T1000 (cell line): ENCODE data around the gene TSPYL1.
"Not testable (repeated sequence)": the region's sequence is repeated elsewhere in the genome, so short reads cannot be mapped to it uniquely, and the experiment has no call there.

Experiments
- DNase-seq: peaks from one replicate; lab custom pipeline; 2025; ENCODE audit warnings: mixed read lengths; lab: John Stamatoyannopoulos, UW

Gene TSPYL1

GRCh38 chr6:116298273-116298672 lies 18.5 kb upstream of the TSPYL1 start:
- DNase-seq = no peak

- no peak for DNase-seq
These were observed 12.8 kb upstream of the TSPYL1 start for GRCh38 chr6:116292553-116292952.

DNA sequence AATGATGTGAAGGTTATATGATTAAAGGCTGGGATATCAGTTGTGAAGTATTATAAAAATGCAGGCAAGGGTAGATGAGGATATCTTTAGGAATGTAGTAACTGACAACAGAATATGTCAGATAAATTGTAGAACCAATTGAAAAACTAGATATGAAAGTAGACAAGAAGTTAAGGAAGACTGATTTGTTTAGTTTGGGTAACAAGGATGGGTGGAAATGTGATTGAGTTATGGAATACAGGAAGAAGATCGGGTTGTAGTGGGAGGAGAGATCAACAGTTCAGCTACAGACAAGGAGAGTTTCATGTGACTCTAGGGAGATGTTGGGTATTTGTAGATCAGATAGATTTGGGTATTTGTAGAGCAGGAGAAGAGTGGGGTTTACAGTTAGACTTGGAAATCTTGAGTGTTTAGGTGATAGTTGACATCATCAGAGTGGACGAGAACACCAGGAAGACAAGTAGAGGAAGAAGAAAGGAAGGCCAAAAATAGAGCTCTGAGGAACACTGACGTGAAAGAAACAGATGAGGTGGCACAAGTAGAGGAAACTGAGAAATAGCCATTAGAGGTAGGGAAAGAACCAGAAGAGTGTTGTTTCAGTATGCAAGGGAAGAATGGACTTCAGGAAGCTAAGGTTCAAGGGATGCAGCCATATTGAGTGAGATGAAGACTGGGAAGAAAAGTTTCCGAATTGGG lies 12.1 kb upstream of the TSPYL1 start:
- DNase-seq = no peak

DNA sequence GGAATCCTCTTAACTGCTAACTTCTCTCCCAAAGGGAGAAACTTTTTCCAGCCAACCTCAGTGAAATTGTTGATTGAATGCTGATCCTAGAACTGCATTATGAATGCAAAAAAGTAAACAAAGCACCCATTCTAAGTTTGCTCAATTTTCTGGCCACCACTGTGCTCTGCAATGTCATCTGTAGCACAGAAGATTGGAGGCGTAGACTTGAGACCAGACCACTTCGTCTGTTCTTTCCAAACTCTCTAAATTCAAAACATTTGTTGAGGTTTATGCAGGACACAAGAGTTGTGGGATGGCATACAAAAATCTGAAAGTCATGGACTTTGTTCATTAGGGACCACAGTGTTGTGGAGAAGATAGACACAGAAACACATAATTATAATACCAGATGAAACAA lies 11.1 kb upstream of the TSPYL1 start:
- no peak for DNase-seq

GRCh38 chr6:116289876-116290275 lies 10.1 kb upstream of the TSPYL1 start:
- no peak for DNase-seq

- DNase-seq = no peak
These were observed 8.1 kb upstream of the TSPYL1 start for GRCh38 chr6:116287689-116288282.

DNA sequence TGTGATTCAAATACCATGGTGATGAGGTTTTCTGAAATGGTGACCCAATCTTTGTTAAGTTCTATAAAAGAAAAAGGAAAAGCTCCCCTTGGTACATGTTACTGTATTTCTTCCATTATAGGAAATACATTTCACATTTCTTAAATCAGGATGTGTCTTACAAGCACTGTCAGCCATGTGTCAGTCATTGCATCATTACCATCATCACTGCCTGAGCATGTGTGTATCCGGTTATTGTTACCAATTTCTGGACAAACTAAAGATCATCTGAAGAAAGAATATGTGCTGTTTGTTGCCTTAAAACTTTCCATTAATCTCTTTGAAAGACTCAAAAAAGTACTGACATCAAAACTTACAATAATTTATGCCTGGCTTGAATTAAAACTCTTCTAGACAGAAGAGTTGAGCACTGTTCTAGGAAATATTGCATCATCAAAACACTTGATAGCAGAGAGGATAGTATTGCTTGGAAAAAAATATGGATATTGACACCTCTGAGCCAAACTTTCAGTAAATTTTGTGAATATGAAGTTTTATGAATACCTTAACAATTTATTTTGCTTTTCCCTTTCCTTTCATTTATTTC lies 7.1 kb upstream of the TSPYL1 start:
- DNase-seq = no peak

- not testable (repeated sequence) for DNase-seq
These were observed 5.3 kb upstream of the TSPYL1 start for GRCh38 chr6:116284984-116285383.

GRCh38 chr6:116283191-116283590 lies 3.5 kb upstream of the TSPYL1 start:
- DNase-seq = no peak

GRCh38 chr6:116282698-116283097 lies 3.0 kb upstream of the TSPYL1 start:
- no peak for DNase-seq

GRCh38 chr6:116280933-116281316 lies 1.2 kb upstream of the TSPYL1 start:
- no peak for DNase-seq

DNA sequence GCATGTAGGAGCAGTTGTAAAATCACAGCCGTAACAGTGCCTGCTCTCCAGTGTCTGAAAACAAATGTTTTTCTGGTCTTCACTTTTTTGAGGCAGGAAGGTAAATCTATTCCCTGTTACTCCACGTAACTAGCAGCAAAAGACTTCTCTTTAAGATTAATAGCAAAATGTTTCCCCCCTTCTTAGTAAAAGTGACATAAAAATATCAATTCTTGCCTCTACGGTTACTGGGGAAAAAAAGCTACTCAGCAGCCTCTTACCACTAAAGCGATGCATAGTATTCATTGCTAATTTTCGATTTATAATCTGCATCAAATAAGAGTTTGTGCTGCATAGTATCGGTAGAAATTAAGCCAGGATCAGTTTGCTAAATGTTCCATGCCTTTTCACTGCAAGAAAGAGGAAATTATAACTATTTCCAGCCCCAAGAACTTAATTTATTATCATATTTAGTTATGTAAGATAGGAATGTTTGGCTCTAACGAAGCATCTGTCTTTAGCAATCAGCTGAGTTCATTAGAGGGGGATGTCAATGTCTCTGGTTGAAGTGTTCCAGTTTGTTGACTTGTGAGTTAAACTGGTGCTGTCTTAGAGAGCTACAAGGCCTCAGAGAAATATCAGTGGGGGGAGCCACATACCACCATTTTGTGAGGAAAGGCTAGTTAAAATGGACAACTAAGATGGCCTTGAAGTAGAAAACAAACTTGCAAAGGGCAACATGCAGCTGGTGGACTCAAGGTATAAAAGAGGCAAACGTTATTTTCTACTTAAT lies 617 bp upstream of the TSPYL1 start:
- no peak for DNase-seq

DNA sequence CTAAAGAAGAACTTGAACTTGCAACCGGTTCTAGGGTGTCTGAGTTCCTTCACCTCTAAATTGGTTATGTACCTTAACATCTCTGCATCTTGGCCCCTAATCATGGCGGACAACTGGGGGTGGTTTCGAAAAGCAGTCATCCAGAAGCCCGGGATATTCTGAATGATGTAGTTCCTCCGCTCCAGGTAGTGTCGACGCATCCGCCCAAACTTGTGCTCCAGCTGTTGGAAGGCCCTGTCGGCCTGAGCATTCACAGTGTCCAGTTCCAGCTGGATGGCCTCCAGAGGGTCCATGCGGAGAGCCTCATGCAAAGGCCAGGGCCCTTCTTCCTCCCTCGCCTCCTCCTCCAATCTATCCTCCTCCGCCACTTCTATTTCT lies 887 bp downstream of the TSPYL1 start:
- no peak for DNase-seq

DNA sequence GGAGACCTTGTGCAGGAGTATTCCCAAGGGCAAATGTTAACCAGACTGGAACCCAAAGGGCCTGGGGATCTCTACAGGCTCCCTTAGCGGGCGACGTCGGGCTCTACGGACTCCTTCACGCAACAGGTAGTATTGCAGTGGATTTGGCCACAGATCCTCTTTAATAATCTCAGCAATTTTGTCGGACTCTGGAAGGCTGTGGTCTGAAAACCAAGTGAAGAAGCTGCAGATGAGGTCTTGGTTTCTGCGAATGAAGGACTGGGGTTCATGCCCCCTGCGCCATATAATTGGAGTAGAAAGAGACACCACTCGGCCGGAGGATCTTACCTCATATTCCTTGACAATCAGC lies 1.3 kb downstream of the TSPYL1 start:
- no peak for DNase-seq

- no peak for DNase-seq
These were observed 2.6 kb downstream of the TSPYL1 start for GRCh38 chr6:116277124-116277523.

DNA sequence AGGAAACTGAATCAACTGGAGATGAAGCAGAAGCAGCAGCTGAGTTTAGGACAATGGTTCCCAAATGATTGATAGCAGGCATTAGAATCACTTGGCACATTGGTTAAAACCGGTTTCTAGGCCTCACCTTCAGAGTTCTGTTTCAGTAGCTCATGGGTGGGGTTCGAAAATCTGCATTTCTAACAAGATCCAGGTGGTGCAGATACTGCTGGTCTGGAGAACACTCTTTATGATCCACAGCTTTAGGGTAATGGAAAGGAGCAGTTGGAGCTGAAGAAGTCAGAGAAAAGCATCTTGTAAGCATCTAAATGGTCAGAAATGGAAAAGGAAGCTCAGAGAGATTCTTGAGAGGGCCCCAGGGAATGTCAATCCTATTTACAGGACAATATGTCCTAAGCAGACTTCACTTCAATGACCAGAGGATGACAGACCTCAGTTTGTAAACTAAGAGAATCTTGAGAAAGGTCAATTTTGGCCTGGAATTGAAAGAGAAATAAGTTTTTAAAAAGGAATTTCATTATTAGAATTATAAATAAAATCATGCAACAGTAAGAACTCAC lies 8.5 kb downstream of the TSPYL1 start:
- no peak for DNase-seq

DNA sequence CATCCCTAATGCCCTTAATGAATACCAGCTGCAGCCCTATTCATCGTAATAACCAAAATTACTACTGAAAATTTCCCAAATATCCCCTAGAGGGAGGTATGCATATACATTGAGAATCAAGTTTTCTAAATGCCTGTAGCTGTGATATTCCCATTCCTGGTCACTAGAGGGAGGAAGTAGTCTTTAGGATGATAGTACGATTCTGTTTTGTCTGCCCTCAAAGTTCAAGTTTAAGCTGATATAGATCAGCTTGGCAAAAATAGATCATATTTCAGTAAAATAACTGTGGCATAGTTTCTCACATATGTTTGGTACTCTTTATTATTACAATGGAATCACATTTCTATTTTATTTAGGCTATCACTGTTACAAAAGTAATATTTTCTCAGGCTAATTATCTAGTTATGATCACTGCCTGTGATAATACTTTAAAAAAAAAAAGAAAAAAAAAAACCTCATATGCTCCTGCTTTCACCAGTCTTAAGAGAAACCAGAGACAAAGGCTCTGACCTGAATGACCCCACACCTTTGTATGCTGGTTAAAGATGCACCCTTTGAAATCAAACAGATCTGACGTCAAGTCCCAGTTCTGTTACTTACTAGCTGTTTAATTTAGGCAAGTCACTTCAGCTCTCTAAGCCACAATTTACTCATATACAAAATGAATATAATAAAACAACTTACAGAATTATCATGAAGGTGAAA lies 11.0 kb downstream of the TSPYL1 start:
- no peak for DNase-seq

GRCh38 chr6:116267836-116268588 lies 11.7 kb downstream of the TSPYL1 start:
- no peak for DNase-seq

GRCh38 chr6:116266803-116267202 lies 12.9 kb downstream of the TSPYL1 start:
- no peak for DNase-seq

DNA sequence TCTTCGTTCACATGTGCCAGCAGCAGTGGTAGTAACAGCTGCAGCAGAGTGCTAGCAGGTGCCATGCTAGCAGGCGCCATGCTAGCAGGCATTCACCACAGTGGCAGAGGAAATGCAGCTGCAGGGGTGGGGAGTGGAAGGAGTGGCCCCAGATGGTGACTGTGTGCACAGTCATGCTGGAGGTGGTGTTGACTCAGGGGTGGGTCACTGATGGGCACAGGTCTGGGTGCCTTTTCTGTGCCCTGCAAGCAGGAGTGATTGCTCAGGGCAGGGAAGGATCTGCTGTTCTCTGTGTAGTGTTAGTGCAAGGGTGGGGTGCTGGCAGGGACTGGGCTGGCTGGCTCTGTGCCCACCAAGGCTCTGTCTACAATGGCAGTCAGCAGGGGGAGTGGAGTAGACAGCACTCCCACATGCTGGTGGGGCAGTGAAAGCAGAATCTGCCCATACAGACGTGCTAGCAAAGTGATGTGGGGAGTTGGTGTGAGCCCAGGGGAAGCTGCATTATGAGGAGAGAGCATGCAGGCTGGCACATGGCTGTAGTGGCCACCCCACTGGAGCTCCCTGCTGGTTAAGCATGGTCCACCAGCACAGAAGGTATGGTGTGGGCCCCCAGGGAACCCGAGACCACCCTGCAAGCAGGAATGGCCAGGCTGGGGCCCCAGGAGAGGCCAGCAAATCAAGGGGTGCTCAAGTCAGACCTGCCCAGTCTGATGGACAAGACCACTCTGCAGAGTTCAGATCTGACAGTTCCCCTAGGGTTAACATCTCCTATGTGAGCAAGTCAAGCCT lies 14.5 kb downstream of the TSPYL1 start:
- DNase-seq = peak; percentile 39

DNA sequence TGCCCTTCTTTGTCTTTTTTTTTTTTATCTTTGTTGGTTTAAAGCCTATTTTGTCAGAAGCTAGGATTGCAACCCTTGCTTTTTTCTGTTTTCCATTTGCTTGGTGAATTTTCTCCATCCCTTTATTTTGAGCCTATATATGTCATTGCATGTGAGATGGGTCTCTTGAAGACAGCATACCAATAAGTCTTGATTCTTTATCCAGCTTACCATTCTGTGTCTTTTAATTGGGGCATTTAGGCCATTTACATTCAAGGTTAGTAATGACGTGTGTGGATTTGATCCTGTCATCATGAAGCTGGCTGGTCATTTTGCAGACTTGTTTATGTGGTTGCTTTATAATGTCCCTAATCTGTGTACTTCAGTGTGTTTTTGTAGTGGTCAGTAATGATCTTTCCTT lies 16.4 kb downstream of the TSPYL1 start:
- no peak for DNase-seq
